ENCODE data around the gene DUS4L. TPM values are rescaled to one million over a fixed set of nuclear protein-coding genes. Genes with fewer than 3 reads are reported as not detected.

Gene DUS4L
- total RNA-seq, 1 experiment from 2014 or later = 22.0 TPM

DNA sequence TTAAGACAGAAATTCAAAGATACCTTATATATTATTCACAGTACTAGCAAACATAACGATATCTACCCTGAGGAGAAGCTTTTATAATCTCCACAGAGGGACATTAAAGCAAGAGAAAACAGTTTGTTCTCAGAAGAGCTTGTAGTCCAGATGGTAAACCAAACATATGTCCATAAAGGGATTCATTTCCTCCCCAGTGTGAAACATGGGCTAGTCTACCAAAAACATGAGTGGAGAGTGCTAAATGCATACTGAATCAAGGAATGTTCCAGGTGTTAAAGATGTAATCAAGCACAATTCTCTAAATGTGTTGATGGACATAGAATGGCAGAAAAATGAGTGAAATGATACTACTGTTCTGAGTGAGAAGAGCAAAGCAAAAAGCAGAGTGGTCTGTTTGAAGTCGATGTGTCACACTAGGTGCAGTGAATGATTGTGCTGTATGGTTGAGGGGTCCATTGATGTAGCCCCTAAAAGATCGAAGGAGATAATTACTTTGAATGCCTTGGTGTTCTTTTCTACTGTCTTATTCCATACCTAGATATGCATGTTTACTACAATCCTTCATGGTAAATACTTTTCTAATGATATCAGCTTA is 41.5 kb downstream of the DUS4L start:
- H3K36me3 ChIP-seq (ENCODE audit: low read depth) = no peaks in the 10 kb centered on the region
- no peaks in the 10 kb centered on the region for H3K4me1 ChIP-seq (replicated peaks; ENCODE audit: insufficient read depth)
- H4K20me1 ChIP-seq (ENCODE audit: insufficient read depth) = no peaks in the 10 kb centered on the region
- no peaks in the 10 kb centered on the region for H3K27me3 ChIP-seq (ENCODE audit: insufficient read depth, low read depth)
- DNase-seq = no peak
- no peak overlapping the region for H2AFZ ChIP-seq
- H3K4me2 ChIP-seq = no peak overlapping the region
- no peaks in the 10 kb centered on the region for H3F3A ChIP-seq (ENCODE audit: insufficient read depth, low read depth)
- intact Hi-C loops (cut with micrococcal nuclease; ENCODE audit: unreplicated experiment) = no loop called here
- no peak overlapping the region for H3K4me3 ChIP-seq
- H3K9me3 ChIP-seq (ENCODE audit: insufficient read depth, low read depth) = no peaks in the 10 kb centered on the region
- no peaks in the 10 kb centered on the region for H3K9me2 ChIP-seq (ENCODE audit: insufficient read depth)
- no TSS peak for BruUV-seq (replicated peaks)
- H3K27ac ChIP-seq = no peak overlapping the region
- H3K79me2 ChIP-seq (ENCODE audit: low read depth) = no peaks in the 10 kb centered on the region
- ChIA-PET CTCF (no interaction called here), POLR2A (ENCODE audit: unreplicated experiment) (interaction anchor here (0.5 kb wide), 1 partner anchor 40 kb away, joined by 4 read pairs; no protein-coding TSS in a partner anchor)
- no peak for TF ChIP-seq EZH2 (IDR thresholded peaks at IDR 0.05; ENCODE audit: low read depth)
- TF ChIP-seq, protein P1, sequence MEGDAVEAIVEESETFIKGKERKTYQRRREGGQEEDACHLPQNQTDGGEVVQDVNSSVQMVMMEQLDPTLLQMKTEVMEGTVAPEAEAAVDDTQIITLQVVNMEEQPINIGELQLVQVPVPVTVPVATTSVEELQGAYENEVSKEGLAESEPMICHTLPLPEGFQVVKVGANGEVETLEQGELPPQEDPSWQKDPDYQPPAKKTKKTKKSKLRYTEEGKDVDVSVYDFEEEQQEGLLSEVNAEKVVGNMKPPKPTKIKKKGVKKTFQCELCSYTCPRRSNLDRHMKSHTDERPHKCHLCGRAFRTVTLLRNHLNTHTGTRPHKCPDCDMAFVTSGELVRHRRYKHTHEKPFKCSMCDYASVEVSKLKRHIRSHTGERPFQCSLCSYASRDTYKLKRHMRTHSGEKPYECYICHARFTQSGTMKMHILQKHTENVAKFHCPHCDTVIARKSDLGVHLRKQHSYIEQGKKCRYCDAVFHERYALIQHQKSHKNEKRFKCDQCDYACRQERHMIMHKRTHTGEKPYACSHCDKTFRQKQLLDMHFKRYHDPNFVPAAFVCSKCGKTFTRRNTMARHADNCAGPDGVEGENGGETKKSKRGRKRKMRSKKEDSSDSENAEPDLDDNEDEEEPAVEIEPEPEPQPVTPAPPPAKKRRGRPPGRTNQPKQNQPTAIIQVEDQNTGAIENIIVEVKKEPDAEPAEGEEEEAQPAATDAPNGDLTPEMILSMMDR (conservative IDR thresholded peaks at IDR 0.05) = no peak

DNA sequence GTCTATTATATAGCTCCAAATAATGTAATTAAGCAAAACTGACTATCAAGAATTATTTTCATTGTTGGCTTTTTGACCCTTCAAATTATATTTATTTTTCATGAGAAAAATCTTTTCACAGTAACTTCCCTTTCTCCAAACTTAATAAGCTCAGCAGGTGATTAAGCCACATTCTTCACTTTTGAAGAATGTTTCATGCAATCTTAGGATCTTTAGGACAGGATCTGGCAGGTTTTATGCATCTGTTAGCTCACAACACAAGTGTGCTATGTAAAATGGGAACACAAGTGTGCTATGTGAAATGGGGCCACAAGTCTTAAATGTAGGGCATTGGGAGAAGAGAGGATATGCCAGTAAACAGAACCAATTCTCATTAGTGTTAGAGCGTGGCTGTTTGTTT is 42.5 kb downstream of the DUS4L start:
- no peaks in the 10 kb centered on the region for H3K9me2 ChIP-seq (ENCODE audit: insufficient read depth)
- H4K20me1 ChIP-seq (ENCODE audit: insufficient read depth) = no peaks in the 10 kb centered on the region
- intact Hi-C loops (cut with micrococcal nuclease; ENCODE audit: unreplicated experiment) = no loop called here
- DNase-seq = no peak
- no peaks in the 10 kb centered on the region for H3K27me3 ChIP-seq (ENCODE audit: insufficient read depth, low read depth)
- no peaks in the 10 kb centered on the region for H3F3A ChIP-seq (ENCODE audit: insufficient read depth, low read depth)
- BruUV-seq (replicated peaks) = no TSS peak
- no peaks in the 10 kb centered on the region for H3K36me3 ChIP-seq (ENCODE audit: low read depth)
- no peak overlapping the region for H3K4me3 ChIP-seq
- no peak overlapping the region for H2AFZ ChIP-seq
- CTCF ChIA-PET = no interaction called here
- no peak overlapping the region for H3K4me2 ChIP-seq
- H3K9me3 ChIP-seq (ENCODE audit: insufficient read depth, low read depth) = no peaks in the 10 kb centered on the region
- H3K79me2 ChIP-seq (ENCODE audit: low read depth) = no peaks in the 10 kb centered on the region
- no peak overlapping the region for H3K27ac ChIP-seq
- TF ChIP-seq, protein P1 (conservative IDR thresholded peaks at IDR 0.05) = no peak
- TF ChIP-seq EZH2 (IDR thresholded peaks at IDR 0.05; ENCODE audit: low read depth) = no peak
- POLR2A ChIA-PET (ENCODE audit: unreplicated experiment) = interaction anchor here (0.5 kb wide), 2 partner anchors 8 to 89 kb away, joined by 3 to 4 read pairs; no protein-coding TSS in a partner anchor
- no peaks in the 10 kb centered on the region for H3K4me1 ChIP-seq (replicated peaks; ENCODE audit: insufficient read depth)

DNA sequence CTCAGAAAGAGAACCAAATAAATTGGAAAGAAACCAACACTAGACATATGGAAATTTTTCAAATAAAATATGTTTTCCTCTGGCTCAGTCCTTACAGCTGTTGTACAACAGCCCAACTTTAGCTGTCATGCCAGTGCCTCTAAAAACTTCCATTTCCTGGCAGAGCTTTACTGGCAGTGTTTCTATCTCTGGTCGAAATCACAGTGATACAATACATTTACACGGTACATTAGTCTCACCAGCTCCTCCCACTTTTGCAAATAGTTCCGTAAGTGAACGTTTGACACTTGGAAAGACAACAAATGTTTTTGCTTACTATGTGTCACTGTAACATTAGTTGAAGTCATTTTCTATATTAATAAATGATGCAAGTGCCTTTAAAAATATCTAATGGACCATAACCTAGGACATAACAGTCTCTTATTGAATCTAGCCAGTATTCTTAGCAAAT is 46.1 kb downstream of the DUS4L start:
- ChIA-PET POLR2A (ENCODE audit: unreplicated experiment) (interaction anchor here (0.5 to 0.6 kb wide), 2 partner anchors 14 to 443 kb away, joined by 4 to 10 read pairs; no protein-coding TSS in a partner anchor), CTCF (no interaction called here)
- intact Hi-C loops (cut with micrococcal nuclease; ENCODE audit: unreplicated experiment) = loop anchor here (2.0 kb wide), 1 partner anchor 15 kb away; no protein-coding TSS in a partner anchor
- no peak overlapping the region for H2AFZ ChIP-seq
- no peak for DNase-seq
- no peaks in the 10 kb centered on the region for H3K27me3 ChIP-seq (ENCODE audit: insufficient read depth, low read depth)
- H3F3A ChIP-seq (ENCODE audit: insufficient read depth, low read depth) = peaks cover 21% of the 10 kb centered on the region
- BruUV-seq (replicated peaks) = no TSS peak
- no peak overlapping the region for H3K4me3 ChIP-seq
- H3K36me3 ChIP-seq (ENCODE audit: low read depth) = peaks cover 8% of the 10 kb centered on the region; the same call in 1 of the 2 replicates
- H3K9me3 ChIP-seq (ENCODE audit: insufficient read depth, low read depth) = no peaks in the 10 kb centered on the region
- no peak overlapping the region for H3K4me2 ChIP-seq
- H3K27ac ChIP-seq = no peak overlapping the region
- TF ChIP-seq EZH2 (IDR thresholded peaks at IDR 0.05; ENCODE audit: low read depth) = no peak
- TF ChIP-seq, protein P1 (conservative IDR thresholded peaks at IDR 0.05) = no peak
- no peaks in the 10 kb centered on the region for H3K79me2 ChIP-seq (ENCODE audit: low read depth)
- H3K4me1 ChIP-seq (replicated peaks; ENCODE audit: insufficient read depth) = peaks cover 23% of the 10 kb centered on the region
- no peaks in the 10 kb centered on the region for H3K9me2 ChIP-seq (ENCODE audit: insufficient read depth)
- H4K20me1 ChIP-seq (ENCODE audit: insufficient read depth) = no peaks in the 10 kb centered on the region

Measured in PC-9 (cell line).